ENCODE measurements around the gene TCP11L2. TPM values are rescaled to one million over a fixed set of nuclear protein-coding genes. Genes with fewer than 3 reads are reported as not detected.

Gene TCP11L2
- total RNA-seq, 2 experiments from 2014 or later: 25.1 to 27.8 TPM

DNA sequence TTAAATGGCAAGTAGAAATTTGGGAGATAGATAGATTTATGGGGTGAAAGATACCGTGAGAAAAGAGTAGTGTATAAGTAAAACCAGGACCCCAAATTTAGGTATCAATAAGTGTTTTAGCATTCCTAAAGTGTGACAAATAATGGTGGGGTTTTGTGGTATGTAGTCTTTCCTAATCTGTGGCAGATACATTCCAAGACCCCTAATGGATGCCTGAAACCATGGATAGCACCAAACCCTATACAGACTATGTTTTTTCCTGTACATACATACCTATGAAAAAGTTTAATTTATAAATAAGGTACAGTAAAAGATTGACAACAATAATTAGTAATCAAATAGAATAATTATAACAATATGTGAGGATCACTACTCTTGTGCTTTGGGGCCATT lies 14.4 kb upstream of the TCP11L2 start:
- Mint-ChIP-seq H3K27ac (no peak overlapping the region), H3K9me3 (no peaks in the 10 kb centered on the region), H3K4me1 (peaks cover 16% of the 10 kb centered on the region), H3K36me3 (ENCODE audit: low read depth) (no peaks in the 10 kb centered on the region), H3K4me3 (no peak overlapping the region), H3K27me3 (peaks cover 3% of the 10 kb centered on the region)
- ChIA-PET POLR2A (no interaction called here), CTCF (interaction anchor here (1.0 kb wide), 1 partner anchor 60 kb away, joined by 3 read pairs; no protein-coding TSS in a partner anchor)
- no peak for DNase-seq

DNA sequence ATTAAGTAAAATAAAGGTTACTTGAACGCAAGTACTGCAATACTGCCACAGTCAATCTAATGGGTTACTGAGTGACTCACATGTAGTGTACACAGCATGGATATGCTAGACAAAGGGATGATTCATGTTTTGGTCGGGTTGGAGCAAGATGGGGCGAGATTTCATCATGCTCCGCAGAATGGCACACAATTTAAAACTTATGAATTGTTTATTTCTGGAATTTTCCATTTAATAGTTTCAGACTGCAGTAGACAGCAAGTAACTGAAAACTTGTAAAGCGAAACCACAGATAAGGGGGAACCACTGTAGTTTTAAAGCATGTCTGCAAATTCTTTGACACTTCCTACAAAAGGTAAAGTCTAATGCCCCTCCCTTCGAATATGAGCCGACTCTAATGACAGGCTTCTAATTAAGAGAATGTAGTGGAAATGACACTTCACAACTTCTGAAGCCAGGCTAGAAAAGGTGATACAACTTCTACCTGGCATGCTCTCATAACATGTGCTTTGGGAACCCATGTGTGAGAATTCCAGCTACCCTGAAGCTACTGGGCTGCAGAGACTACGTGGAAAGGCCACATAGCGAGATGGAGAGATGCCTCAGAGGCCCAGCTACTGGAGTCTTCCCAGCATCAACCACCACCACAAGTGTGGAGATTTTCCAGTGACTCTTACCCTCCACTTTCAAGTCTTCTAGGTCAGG lies 13.9 kb upstream of the TCP11L2 start:
- ChIA-PET CTCF (interaction anchor here (0.6 to 1.0 kb wide), 2 partner anchors 57 to 61 kb away, joined by 3 read pairs; no protein-coding TSS in a partner anchor), POLR2A (no interaction called here)
- Mint-ChIP-seq H3K4me1 (peaks cover 16% of the 10 kb centered on the region), H3K27ac (no peak overlapping the region), H3K27me3 (peaks cover 3% of the 10 kb centered on the region), H3K9me3 (no peaks in the 10 kb centered on the region), H3K4me3 (no peak overlapping the region), H3K36me3 (ENCODE audit: low read depth) (no peaks in the 10 kb centered on the region)
- DNase-seq: no peak

DNA sequence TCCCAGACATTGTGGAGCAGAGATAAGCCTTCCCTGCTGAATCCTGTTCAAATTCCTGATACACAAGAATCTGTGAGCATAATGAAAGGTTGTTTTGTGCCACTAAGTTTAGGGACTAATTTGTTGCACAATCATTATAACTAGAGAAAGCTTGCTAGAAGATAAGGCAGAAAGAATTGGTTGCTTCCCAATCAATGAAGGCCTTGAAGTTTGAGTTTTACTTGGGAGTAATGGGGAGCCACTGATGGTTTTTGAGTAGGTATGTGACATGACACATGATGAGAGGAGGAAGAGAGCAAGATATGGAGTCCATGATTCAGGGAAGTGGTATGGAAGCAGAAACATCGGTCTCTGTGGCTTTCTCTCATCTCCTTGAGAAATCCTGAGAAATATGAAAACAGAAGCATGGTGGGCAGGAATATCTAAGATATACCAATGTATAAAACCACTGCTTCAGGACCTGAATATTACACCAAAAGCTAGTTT lies 13.3 kb upstream of the TCP11L2 start:
- Mint-ChIP-seq H3K9me3 (no peaks in the 10 kb centered on the region), H3K4me1 (peaks cover 16% of the 10 kb centered on the region), H3K27me3 (peaks cover 2% of the 10 kb centered on the region), H3K36me3 (ENCODE audit: low read depth) (no peaks in the 10 kb centered on the region), H3K4me3 (no peak overlapping the region), H3K27ac (no peak overlapping the region)
- ChIA-PET POLR2A (no interaction called here), CTCF (interaction anchor here (0.6 to 0.7 kb wide), 2 partner anchors 56 to 94 kb away, joined by 3 read pairs; no protein-coding TSS in a partner anchor)
- DNase-seq: no peak

DNA sequence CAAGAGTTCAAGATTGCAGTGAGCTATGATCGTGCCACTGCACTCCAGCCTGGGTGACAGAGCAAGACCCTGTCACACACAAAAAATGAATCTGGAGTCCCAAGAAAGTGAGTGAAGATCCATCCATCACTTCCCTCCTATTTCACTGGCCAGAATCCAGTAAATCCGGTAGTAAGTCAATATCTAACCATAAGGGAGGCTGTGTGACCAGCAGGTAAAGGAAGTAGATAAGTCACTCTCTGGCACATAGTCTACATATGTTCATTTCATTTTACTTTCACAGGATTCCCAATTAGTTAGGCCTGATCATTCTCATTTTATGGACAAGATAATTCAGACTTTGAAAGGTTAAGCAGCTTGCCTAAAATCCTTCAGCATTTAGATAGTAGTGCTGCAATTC lies 11.9 kb upstream of the TCP11L2 start:
- CTCF ChIA-PET: interaction anchor here (1.4 to 2.0 kb wide), 3 partner anchors 8 to 67 kb away, joined by 4 to 6 read pairs (median 4); no protein-coding TSS in a partner anchor

DNA sequence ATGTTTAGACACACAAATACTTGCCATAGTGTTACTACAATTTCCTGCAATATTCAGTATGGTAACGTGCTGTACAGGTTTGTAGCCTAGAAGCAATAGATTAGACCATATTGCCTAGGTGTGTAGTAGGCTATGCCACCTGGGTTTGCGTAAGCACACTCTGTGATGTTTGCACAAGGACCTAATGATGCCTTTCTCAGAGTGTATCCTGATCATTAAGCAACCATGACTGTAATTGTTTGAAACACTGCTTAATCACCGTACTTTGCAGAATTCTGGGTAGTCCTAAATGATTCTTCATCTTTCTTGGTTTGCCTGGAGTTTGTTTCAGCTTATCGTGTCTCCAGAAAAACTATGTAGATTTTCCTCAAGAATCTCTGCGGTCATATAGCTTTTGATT lies 11.2 kb upstream of the TCP11L2 start:
- H3K27ac Mint-ChIP-seq: no peak overlapping the region
- H3K9me3 Mint-ChIP-seq: no peaks in the 10 kb centered on the region
- DNase-seq: no peak
- H3K4me1 Mint-ChIP-seq: peaks cover 6% of the 10 kb centered on the region
- H3K4me3 Mint-ChIP-seq: no peak overlapping the region
- ChIA-PET CTCF (interaction anchor here (1.4 to 2.0 kb wide), 3 partner anchors 9 to 67 kb away, joined by 4 to 6 read pairs (median 4); no protein-coding TSS in a partner anchor), POLR2A (no interaction called here)
- no peaks in the 10 kb centered on the region for H3K36me3 Mint-ChIP-seq (ENCODE audit: low read depth)
- no peaks in the 10 kb centered on the region for H3K27me3 Mint-ChIP-seq

More for the DNA sequence above, 11.9 kb upstream of the TCP11L2 start:
- H3K9me3 Mint-ChIP-seq: no peaks in the 10 kb centered on the region
- H3K4me3 Mint-ChIP-seq: no peak overlapping the region
- peaks cover 6% of the 10 kb centered on the region for H3K4me1 Mint-ChIP-seq
- no peak overlapping the region for H3K27ac Mint-ChIP-seq
- no peaks in the 10 kb centered on the region for H3K27me3 Mint-ChIP-seq
- no peak for DNase-seq
- H3K36me3 Mint-ChIP-seq (ENCODE audit: low read depth): no peaks in the 10 kb centered on the region
- POLR2A ChIA-PET: no interaction called here

DNA sequence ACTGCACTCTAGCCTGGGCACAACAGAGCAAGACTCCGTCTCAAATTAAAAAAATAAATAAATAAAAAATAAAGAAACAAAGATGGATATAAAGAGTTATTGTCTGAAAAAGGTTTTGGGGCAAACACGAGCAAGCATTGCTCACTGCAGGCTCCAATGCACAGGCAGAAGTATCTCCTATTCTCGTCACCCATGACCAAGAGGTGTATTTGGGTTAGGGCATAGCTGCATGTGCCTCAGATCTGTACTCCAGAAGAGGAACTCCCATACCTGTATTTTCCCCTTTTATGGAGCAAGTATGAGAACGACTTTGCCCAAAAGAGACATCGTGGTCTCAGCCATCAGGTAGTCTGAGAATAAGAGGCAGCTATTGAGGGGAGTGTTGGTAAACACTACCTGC lies 10.2 kb upstream of the TCP11L2 start:
- Mint-ChIP-seq H3K27ac (no peak overlapping the region), H3K4me3 (no peak overlapping the region), H3K9me3 (no peaks in the 10 kb centered on the region), H3K4me1 (peaks cover 6% of the 10 kb centered on the region), H3K36me3 (ENCODE audit: low read depth) (no peaks in the 10 kb centered on the region), H3K27me3 (no peaks in the 10 kb centered on the region)
- CTCF ChIA-PET: interaction anchor here (5.8 kb wide), 1 partner anchor 9 kb away, joined by 31 read pairs; no protein-coding TSS in a partner anchor
- no peak for DNase-seq
- POLR2A ChIA-PET: no interaction called here

DNA sequence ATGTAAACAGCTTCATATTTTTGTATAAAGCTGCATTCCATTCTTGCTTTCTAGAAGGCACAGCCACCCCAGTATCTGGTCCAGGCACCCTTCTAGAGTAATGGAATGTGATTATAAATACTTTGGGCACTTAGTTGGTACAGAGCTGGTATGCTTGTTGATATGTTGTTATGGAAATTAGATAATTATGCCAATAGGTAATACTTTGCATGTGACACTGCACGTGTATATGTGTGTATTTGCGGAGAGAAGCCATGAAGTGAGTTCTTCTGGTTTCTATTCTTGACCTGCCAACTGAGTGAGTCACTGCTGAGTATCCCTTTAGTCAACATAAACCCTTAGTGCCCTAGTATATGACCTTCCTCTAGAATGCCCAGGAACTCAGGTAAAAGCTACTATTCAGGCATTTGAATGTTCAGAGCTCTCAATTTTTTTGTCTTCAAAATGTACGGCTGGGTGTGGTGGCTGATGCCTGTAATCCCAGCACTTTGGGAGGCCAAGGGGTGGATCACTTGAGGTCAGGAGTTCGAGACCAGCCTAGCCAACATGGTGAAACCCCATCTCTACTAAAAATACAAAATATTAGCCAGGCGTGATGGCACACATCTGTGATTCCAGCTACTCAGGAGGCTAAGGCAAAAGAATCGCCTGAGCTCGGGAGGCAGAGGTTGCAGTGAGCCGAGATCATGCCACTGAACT lies 6.2 kb upstream of the TCP11L2 start:
- peaks cover 12% of the 10 kb centered on the region for H3K4me1 Mint-ChIP-seq
- H3K27ac Mint-ChIP-seq: no peak overlapping the region
- no peaks in the 10 kb centered on the region for H3K9me3 Mint-ChIP-seq
- H3K36me3 Mint-ChIP-seq (ENCODE audit: low read depth): no peaks in the 10 kb centered on the region
- no peak for DNase-seq
- no peak overlapping the region for H3K4me3 Mint-ChIP-seq
- POLR2A ChIA-PET: no interaction called here
- CTCF ChIA-PET: interaction anchor here (1.7 to 5.8 kb wide), 2 partner anchors 13 to 16 kb away, joined by 3 to 31 read pairs; no protein-coding TSS in a partner anchor
- H3K27me3 Mint-ChIP-seq: no peaks in the 10 kb centered on the region

DNA sequence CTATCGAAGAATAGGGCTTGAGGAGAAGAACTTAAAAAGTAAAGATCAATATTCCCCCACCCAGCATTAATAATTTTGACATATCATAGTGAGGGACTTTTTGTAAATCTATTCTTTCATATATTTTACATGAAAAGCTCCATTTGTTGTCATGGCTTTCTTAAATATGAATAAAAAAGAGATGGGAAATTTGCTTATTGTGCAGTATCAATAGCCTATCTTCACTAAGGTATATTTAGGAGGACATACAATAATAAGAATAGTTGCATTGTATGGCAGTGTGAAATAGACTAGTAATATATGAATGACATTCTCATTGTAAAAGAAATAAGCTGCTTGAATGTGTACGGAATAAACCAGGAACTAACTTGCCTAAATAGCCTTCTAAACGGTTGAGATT lies 5.5 kb upstream of the TCP11L2 start:
- Mint-ChIP-seq H3K9me3 (no peaks in the 10 kb centered on the region), H3K27ac (no peak overlapping the region), H3K36me3 (ENCODE audit: low read depth) (no peaks in the 10 kb centered on the region), H3K27me3 (no peaks in the 10 kb centered on the region), H3K4me1 (peaks cover 18% of the 10 kb centered on the region), H3K4me3 (no peak overlapping the region)
- POLR2A ChIA-PET: interaction anchor here (1.2 kb wide), 1 partner anchor 18 kb away, joined by 6 read pairs; no protein-coding TSS in a partner anchor
- CTCF ChIA-PET: interaction anchor here (1.0 to 5.8 kb wide), 5 partner anchors 14 to 73 kb away, joined by 3 to 31 read pairs (median 3); partner anchors contain the start of gene POLR3B
- DNase-seq: no peak

DNA sequence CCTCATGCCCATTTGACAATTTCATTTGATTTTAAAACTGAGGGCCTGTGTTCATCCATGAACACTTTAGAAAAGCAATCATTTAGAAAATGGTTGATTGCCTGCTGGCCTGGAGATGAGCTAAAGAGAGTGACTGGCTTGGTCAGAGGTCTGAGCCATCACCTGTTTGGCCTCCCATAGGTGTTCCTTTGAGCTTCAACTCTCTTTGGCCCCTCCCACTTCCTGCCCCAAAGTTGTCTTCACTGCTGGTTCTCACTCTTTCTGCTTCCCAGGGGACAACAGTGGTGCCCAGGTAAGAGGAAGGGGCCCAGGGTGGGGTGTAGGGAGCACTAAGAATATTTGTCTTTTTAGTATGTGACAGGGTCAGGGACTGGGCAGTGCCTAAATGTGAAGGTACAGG lies 4.9 kb upstream of the TCP11L2 start:
- H3K4me1 Mint-ChIP-seq: peaks cover 18% of the 10 kb centered on the region
- CTCF ChIA-PET: interaction anchor here (1.0 to 5.8 kb wide), 5 partner anchors 14 to 74 kb away, joined by 3 to 31 read pairs (median 3); partner anchors contain the start of gene POLR3B
- no peaks in the 10 kb centered on the region for H3K27me3 Mint-ChIP-seq
- H3K9me3 Mint-ChIP-seq: no peaks in the 10 kb centered on the region
- no peak for DNase-seq
- no peak overlapping the region for H3K27ac Mint-ChIP-seq
- POLR2A ChIA-PET: interaction anchor here (1.2 kb wide), 1 partner anchor 18 kb away, joined by 6 read pairs; no protein-coding TSS in a partner anchor
- H3K4me3 Mint-ChIP-seq: no peak overlapping the region
- no peaks in the 10 kb centered on the region for H3K36me3 Mint-ChIP-seq (ENCODE audit: low read depth)

DNA sequence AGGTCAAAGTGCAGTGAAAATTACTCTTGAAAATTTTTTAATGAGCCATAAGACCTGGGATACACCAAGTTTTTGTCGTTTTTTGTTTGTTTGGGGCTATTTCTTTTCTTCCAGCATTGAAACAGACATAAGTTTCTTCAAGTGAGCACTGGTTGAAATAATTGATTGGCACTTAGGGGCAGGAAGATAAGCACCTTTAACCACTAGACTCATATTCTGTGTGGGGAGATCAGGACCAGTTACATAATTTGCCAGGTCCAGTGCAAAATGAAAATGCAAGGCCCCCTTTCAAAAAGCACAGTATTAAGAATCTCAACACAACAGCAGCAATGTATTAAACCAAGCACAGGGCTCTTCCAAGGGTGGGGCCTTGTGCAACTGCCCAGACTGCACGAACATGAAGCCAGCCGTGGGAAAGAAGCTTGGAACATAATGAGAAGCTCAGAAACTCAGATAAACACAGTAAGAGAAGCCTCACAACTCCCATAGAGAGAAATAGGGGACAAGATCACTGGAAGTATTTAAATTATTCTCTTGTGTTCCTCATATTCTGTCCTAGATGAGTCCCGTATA lies 3.2 kb upstream of the TCP11L2 start:
- Mint-ChIP-seq H3K36me3 (ENCODE audit: low read depth) (peaks cover 3% of the 10 kb centered on the region), H3K4me1 (peaks cover 27% of the 10 kb centered on the region), H3K27ac (no peak overlapping the region), H3K27me3 (no peaks in the 10 kb centered on the region), H3K9me3 (no peaks in the 10 kb centered on the region), H3K4me3 (no peak overlapping the region)
- ChIA-PET POLR2A (interaction anchor here (0.7 kb wide), 1 partner anchor 22 kb away, joined by 3 read pairs; no protein-coding TSS in a partner anchor), CTCF (no interaction called here)
- no peak for DNase-seq

DNA sequence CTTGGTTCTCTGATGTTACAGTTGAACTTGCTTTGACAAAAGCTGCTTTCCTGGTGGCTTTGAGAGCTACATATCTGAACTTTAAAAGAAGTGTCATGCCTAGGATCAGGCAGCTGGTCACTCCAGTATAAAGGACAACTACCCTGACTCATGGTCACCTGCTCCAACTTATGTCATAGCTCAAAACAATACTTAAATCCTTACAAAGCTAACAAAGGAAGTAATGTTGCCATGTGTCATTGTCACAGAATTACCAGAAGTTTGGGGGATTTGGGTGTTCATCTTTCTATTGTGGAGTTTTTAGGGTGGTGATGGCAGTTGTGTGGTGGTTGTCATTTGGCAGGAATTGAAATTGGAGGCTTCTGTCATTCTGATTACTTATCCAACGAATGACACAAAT lies 1.8 kb upstream of the TCP11L2 start:
- CTCF ChIA-PET: interaction anchor here (1.1 to 3.5 kb wide), 5 partner anchors 15 to 74 kb away, joined by 3 to 17 read pairs (median 7); partner anchors contain the start of gene POLR3B
- Mint-ChIP-seq H3K4me3 (no peak overlapping the region), H3K9me3 (no peaks in the 10 kb centered on the region), H3K4me1 (peaks cover 34% of the 10 kb centered on the region), H3K27ac (no peak overlapping the region), H3K27me3 (no peaks in the 10 kb centered on the region), H3K36me3 (ENCODE audit: low read depth) (peaks cover 3% of the 10 kb centered on the region)
- POLR2A ChIA-PET: interaction anchor here (1.2 to 4.3 kb wide), 4 partner anchors 15 to 56 kb away, joined by 5 to 47 read pairs (median 6); partner anchors contain the start of gene POLR3B
- DNase-seq: no peak

DNA sequence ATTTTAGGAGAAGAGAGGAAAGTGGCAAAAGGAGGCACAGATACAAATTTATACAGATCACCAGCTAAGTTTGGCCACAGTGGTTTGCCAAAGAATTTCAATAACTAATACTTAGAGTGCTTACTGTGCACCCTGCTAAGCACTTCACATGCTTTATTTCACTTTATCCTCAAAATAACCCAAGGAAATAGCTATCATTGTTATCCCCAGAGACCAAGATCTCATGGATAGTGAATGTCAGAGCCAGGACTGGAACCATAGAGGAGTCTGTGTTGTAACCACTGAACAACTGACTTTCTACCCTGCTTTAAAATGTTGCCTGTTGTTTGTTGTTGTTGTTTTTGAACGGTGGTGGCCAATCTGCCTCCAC lies 1.3 kb upstream of the TCP11L2 start:
- H3K27me3 Mint-ChIP-seq: no peaks in the 10 kb centered on the region
- peaks cover 3% of the 10 kb centered on the region for H3K36me3 Mint-ChIP-seq (ENCODE audit: low read depth)
- H3K4me1 Mint-ChIP-seq: peaks cover 35% of the 10 kb centered on the region
- DNase-seq: no peak
- H3K9me3 Mint-ChIP-seq: no peaks in the 10 kb centered on the region
- peak overlapping the region; percentile 85 for H3K27ac Mint-ChIP-seq
- ChIA-PET CTCF (interaction anchor here (1.0 to 3.5 kb wide), 7 partner anchors 8 to 78 kb away, joined by 3 to 17 read pairs (median 5); partner anchors contain the start of gene POLR3B), POLR2A (interaction anchor here (0.8 to 4.3 kb wide), 9 partner anchors 15 to 655 kb away, joined by 3 to 47 read pairs (median 5); partner anchors contain the start of genes CKAP4 and POLR3B)
- H3K4me3 Mint-ChIP-seq: peak overlapping the region; percentile 85

Measured in activated CD4-positive, alpha-beta memory T cell treated with anti-CD3 and anti-CD28 coated beads, Interleukin-2, amount 10 ng/mL, durations not matched to agents 7 days and 5 days (primary cell).